ENCODE measurements around the gene SLC25A28.

SLC25A28 gene, protein sequence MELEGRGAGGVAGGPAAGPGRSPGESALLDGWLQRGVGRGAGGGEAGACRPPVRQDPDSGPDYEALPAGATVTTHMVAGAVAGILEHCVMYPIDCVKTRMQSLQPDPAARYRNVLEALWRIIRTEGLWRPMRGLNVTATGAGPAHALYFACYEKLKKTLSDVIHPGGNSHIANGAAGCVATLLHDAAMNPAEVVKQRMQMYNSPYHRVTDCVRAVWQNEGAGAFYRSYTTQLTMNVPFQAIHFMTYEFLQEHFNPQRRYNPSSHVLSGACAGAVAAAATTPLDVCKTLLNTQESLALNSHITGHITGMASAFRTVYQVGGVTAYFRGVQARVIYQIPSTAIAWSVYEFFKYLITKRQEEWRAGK

DNA sequence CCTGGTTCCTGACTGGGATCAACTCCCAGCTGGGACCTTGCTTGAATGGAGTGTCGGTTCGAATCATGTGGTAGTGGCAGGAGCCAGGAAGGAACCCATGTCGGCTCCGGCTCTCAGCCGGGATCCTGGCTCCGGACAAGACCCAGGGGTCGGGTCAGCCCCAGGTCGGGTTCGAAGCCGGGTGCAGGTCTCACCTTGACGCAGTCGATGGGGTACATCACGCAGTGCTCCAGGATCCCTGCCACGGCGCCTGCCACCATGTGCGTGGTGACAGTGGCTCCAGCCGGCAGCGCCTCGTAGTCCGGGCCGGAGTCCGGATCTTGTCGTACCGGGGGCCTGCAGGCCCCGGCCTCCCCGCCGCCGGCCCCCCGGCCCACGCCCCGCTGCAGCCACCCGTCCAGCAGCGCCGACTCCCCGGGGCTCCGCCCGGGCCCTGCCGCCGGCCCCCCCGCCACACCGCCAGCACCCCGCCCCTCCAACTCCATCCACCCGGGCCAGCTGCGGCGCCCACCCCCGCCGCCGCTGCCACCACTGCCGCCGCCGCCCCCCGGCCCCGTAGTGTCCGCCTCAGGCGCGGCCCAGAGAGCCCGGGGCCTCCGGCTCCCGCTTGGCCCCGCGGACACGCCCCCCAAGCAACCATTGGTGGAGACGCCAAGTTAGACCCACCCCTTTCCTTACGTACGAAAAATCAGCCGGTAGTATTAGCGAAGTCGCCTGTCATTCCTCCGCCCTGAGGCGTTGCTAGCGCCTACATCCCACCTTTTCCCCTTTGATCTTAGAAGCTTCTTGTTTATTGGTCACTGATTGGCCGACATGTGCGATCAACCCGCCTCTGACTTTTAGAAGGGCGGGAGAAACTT is at the start of gene SLC25A28:
SLC25A28 (minus strand) TSS at position 589 of the 860 bp plus-strand sequence; CDS start at position 485, 104 bp downstream.
- no peak for FAIRE-seq

DNA sequence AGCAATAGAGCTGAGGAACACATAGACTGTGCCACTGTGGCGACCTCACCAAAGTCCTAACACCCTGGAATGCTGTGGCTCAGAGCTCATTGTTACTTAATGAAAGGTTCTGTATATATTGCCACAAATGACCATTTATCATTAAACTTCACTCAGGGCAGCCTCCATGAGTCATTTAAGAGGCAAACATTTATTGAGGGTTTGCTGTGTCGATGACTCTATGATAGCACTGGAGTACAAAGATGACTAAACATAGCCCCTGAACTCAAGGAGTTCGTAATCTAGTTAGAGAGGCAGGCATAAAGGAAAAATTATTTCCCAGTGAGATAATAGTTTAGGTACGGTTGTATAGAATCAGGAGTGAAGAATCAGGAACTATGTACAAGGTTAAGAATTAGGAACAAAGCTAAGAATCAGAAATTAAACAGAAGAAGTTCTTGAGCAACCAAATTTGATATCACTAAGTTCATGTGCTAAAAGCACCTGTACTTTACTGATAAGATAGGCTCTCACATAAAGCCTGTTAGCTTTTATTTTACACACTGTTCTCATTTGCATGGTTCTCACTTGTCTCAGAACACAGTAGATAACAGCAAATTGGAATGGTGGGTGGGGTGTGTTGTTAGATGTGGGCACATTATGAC is 47.0 kb upstream of the SLC25A28 start:
- FAIRE-seq = no peak

DNA sequence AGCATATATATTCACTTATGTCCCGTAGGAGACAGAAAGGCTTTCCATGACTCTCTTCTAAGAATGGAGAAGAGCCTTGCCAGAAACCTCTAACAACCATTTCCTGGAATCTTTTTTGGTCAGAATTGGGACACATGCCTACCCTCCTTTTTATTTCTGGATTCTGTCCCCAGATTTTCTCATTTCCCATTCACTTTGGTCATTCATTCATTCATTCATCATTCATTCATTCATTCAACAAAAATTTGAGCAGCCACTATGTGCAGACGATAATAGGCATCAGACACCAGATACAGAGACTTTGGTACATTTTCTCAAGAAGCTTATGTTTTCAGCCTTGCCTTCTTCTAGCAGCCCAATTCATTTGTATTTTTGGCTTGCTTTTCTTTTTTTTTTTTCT is 45.1 kb upstream of the SLC25A28 start:
- FAIRE-seq = no peak

DNA sequence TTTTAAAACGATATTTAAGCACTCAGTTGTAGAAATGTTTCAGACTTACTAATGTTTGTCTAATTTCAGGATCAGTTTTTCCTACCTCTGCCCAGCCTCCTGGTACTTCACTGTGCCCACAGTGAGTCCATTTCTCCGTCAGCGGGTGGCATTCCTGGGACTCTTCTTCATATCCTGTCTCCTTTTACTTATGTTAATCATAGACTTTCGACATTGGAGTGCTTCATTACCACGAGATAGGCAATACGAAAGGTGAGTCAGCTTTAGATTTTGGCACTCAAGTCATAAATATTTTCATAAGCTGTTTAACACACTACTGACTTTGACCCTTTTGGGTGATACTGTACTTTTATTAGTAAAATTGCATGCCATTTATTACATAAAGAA is 41.1 kb upstream of the SLC25A28 start:
- no peak for FAIRE-seq

DNA sequence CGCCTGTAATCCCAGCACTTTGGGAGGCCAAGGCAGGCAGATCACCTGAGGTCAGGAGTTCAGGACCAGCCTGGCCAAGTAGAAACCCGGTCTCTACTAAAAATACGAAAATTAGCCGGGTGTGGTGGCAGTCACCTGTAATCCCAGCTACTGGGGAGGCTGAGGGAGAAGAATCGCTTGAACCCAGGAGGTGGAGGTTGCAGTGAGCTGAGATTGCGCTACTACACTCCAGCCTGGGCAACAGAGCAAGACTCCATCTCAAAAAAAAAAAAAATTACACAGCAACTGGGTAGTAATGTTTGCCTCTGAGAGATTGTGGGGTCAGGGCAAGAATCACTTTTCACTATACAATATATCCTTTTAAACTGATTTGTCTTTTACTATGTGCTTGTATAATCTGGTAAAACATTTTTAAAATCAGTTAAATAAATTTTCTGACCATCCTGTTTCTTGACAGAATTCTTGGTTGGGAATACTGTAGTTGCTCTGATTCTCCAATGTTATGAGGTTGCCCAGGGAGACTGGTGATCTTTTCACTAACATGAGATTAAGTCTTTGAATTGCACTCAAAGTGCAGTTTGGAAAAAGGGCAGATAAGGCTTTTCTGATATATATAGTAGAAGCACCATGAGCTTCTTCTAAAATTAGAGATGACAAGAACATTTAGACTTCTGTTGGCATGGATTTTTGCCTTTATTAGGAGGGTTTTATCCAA is 40.6 kb upstream of the SLC25A28 start:
- FAIRE-seq = no peak

DNA sequence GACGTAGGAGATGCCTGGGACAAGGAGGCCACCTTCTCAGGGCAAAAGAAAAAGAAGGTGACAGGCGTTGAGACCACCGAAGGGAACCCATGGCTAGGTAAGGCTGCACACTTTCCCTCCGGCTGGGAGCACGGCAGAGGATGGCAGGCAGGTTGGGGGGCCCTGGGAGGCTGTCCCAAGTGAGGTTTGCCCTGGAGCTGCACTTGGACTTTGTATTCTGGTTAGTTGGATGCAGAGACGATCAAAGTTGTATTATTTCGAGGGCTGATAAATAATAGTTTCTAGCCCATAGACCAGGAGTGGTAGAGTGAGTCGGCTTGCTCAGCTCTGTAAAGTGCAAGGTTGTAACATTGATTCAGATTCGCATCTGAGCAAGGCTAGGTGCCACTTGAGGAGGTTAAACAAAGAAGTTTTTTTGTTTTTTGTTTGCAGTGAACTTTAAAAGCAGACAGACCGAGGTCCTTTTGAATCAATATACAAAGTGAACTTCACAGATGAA is 39.7 kb upstream of the SLC25A28 start:
- FAIRE-seq = no peak

DNA sequence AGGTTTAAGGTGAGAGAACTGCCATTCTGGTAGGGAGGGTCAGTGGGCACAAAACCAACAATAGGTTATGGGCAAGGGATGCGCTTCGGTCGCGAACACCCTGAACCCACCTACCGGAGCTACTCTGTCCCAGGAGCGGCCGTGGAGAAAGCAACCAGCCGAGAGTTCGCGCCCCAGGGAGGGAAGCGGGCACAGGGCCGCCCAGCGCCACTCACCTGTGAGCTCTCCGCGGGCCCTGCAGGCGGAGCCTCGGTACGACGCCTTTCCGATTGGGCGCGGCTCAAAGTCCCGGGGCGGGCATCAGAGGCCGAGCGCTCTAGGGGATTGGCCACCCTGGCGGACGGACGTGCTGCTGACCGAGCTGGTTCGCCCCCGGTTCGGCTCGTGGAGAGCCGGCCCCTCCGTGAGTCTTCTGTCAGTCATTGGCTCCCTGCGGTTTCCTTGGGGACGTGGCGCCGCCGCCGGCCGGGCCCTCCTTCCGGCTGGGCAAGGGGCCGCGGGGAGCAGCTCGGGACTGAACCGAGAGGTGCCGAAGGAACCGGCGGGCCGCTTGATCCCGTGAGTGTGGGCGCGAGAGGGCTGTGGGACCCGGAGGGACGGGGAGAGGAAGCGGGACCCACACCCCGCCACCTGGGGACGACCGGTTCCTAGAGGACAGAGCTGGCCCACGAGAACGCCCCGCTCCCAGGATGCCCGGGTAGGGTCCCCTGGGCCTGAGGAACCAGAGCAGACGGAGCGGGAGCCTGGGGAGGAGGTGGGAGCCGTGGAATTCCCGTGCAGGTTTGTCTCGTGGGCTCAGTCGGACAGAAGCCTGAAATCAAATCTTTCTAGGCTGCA is 39.0 kb upstream of the SLC25A28 start, which contains the start of gene ENTPD7:
ENTPD7 (plus strand) TSS at position 479 of the 837 bp plus-strand sequence. CDS start 448 bp downstream, outside the sequence.
- peak; percentile 95 for FAIRE-seq

DNA sequence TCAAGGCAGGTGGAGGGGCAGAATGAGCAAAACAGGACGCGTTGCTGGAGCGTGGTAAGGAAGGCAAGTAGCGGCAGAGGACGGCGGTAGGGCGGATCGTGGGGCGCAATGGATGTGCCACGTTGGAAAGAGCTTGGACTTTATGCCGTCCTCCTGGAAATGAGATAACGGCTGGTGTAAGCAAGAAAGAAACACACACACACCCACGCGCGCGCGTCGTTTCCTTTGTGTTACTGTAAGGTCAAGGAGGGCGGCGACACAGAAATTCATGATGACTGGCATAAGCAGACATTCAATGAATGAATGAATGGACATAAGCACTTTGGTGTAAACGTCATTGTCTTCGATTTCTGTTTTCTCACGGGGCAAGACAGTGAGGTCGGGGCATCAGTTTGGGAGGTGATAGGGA is 38.4 kb upstream of the SLC25A28 start:
- FAIRE-seq = no peak

DNA sequence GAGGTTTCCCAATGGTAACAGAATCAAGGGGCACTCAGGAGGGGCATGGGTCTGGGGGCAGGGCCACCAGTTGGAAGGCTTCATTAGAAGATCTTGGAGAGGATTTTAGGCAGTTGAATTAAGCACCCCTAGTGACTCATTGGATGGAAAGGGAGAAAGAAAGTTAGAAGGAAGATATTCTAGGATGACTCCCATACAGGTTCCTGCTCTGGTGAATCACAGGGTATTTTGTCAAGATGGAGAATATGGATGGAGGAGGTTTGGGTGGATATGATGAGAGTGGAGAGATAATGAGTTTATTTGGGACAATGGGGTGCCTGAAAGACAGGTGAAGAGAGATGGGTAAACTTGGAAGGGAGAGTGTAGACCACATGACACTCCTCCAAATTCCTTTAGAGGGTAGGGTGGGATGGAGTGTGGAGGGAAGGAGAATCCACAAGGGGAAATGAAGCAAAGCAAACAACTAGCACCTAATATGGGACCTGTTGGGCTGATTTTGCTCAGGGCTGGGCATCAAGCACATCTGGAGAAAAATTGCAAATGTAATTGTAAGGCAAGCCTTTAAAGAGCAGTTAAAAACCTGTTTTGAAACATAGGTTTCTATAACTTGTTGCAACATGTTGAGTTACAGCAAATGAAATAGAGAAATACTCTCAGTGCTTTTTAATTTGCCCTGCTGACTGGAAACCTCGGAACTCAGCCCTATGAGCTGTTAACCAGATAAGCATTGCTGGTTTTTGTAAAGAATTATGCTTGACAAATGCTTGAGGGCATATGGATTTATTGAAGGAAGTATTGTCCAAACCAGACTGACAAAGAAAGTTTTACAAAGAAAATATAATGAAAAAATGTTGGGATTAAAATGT is 36.2 kb upstream of the SLC25A28 start:
- FAIRE-seq = no peak

DNA sequence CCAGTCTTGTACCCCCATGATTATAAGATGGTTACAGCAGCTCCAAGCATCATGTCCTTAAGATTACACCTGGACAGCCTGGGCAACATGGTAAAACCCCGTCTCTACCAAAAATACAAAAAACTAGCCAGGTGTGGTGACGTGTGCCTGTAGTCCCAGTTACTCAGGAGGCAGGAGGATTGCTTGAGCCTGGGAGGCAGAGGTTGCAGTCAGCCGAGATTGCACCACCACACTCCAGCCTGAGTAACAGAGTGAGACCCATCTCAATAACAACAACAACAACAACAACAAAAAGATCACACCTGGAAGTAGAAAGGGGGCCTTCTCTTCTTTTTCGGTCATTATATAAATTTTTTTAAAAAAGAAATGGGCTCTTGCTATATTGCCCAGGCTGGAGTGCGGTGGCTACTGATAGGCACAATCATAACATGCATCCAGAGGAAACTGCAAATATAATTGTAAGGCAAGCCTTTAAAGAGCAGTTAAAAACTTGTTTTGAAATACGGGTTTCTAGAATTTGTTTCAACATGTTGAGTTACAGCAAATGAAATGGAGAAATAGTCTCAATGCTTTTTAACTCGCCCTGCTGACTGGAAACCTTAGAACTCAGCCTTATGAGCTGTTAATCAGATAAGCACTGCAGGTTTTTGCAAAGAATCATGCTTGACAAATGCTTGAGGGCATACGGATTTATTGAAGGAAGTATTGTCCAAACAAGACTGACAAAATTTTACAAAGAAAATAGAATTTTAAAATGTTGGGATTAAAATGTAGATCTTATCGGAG is 34.3 kb upstream of the SLC25A28 start:
- no peak for FAIRE-seq

DNA sequence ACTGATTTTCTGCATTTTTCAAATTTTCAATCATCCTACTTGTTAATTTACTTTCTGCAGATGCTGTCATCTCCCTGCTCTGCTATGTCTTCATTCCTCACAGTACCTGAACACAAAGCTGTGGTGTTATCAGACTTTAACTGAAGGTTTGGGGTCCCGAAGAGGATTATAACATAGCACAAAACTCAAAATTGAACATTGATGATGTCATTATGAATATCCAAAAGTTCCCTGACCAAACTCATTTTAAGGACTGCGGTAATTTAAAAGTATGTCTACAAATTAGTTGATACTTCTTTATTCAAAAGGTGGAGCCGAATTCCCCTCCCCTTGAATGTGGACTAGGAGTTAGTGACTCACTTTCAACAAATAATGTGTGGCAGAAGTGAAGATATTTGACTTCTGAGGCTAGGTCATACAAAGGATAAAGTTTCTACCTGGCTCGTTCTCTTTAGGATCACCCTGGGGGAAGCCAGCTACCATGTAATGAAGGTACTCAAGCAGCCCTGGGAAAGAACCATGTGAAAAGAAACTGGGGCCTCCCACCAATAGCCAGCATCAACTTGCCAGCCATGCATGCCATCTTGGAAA is 32.7 kb upstream of the SLC25A28 start:
- no peak for FAIRE-seq

DNA sequence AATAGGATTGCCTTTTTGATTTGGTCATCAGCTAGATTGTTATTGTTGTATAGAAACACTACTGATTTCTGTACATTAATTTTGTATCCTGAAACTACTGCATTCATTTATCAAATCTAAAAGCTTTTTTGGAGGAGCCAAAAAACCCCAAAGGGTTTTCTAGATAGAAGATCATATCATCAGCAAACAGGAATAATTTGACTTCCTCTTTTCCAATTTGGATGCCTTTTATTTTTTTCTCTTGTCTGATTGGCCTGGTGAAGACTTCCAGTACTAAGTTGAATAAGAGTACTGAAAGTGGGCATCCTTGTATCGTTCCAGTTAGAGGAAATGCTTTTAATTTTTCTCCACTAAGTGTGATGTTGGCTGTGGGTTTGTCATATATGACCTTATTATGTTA is 28.5 kb upstream of the SLC25A28 start:
- FAIRE-seq = no peak

DNA sequence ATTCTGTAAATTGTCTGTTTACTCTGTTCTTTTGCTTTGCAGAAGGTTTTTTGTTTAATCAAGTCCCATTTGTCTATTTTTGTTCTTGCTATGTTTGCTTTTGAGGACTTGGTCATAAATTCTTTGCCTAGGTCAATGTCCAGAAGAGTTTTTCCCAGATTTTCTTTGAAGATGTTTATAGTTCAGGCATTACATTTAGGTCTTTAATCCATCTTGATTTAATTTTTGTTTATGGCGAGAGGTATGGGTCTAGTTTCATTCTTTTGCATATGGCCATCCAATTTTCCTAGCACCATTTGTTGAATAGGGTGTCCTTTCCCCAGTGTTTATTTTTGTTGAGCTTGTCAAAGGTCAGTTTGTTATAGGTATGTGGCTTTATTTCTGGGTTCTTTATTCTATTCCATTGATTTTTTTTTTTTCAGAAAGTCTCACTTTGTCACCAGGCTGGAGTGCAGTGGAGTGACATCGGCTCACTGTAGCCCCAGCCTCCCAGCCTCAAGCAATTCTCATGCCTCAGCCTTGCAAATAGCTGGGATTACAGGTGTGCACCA is 27.4 kb upstream of the SLC25A28 start:
- FAIRE-seq = no peak

DNA sequence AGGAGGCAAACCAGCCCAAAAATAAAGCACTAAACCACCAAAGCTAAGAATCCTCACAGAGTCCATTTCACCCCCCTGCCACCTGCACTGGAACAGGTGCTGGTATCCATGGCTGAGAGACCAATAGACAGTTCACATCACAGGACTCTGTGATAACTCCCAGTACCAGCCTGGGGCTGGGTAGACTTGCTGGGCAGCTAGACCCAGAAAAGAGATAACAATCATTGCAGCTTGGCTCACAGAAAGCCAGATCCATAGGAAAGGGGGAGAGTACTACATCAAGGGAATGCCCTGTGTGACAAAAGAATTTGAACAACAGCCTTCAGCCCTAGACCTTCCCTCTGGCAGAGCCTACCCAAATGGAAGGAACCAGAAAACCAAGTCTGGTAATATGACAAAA is 13.6 kb upstream of the SLC25A28 start:
- no peak for FAIRE-seq

DNA sequence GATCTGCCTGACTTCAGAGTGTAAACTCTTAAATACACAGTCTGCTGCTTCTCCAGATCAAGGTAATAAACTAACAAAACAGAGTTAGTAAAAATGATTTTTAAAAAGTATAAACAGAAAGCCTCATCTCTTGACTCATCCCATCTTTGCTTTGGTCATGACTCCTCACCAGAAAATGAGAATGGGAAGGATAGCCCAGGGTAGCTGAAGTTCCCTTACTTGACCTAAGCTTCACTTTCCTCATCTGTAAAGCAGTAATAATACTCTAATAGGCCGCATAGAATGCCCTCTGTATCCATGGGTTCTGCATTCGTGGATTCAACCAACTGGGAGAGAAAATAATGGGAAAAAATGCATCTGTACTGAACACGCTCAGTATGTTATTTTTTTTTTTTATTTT is 11.3 kb upstream of the SLC25A28 start:
- FAIRE-seq = no peak

DNA sequence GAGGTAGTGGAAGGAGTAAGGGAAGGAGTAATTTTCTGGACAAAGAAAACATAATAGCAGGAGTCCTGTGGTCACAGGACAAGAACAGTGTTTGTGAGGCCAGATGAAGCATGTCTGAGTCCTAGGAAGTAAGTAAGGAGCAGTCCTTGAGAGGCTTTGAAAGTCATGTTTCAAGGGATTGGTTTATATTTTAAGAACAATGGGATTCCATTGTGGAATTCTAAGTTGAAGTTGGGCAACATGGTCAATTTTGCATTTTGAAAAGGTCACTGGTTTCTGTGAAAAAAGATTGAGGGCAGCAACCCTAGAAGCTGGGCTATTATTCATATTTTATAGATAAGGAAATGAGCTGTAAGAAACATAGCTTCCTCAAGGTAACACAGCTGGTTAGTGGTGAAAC is 10.8 kb upstream of the SLC25A28 start:
- no peak for FAIRE-seq

DNA sequence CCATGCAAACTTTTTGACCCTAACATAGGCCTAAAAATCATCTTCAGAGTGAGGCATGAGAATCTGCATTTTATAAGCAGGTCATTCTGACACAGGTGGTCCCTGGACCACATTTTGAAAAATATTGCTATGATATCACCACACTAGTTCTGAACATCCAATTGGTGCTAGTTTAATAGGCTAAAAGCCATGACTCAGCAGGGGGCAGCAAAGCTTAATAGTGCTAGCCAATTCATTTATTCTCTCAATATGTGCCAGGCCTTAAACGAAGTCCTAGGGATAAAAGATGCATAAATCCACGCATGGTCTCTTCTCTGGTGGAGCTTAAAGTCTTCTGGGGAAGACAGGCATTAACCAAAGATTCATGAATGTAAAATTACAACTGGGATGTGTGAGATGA is 10.2 kb upstream of the SLC25A28 start:
- FAIRE-seq = no peak

DNA sequence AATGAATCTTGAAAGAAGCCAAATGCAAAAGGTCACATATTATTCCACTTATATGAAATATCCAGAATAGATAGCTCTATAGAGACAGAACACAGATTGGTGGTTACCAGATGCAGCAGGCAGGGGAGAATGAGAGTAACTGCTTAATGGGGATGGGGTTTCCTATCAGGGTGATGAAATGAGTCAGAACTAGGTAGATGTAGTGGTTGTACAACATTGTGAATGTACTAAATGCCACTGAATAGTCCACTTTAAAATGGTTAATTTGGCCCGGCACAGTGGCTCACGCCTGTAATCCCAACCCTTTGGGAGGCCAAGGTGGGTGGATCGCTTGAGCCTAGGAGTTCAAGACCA is 9.4 kb upstream of the SLC25A28 start:
- no peak for FAIRE-seq

Data from A204.1 (cell line).